Vagina (tissue), 2 donors: ENCODE results near the gene MARCKS.

Source experiments
- POLR2A ChIP-seq, 2 donors: fragments of 450-650 bp; IDR thresholded peaks; one replicate each; pipeline ENCODE4 v1.6.1; 2017; ENCODE audit warnings: antibody characterized with exemption in 2 of 2, mild to moderate bottlenecking in 2 of 2, moderate library complexity in 2 of 2
- POLR2AphosphoS5 ChIP-seq, 2 donors: sonication (generic); formaldehyde crosslinking; IDR thresholded peaks; one replicate each; pipeline ENCODE4 v1.9.0; 2017; ENCODE audit warnings: antibody characterized with exemption in 2 of 2, mild to moderate bottlenecking in 2 of 2, low read depth in 1 of 2; ENCODE audit not compliant: insufficient read depth in 1 of 2
- TF ChIP-seq, protein P1 (sequence below), 3 experiments: fragments of 450-650 bp in 2 of 3; fragments of 200-600 bp in 1 of 3; sonication (generic) in 1 of 3; IDR thresholded peaks; one replicate each; pipeline ENCODE4 v1.5.1; 2017 to 2019; ENCODE audit warnings: antibody characterized with exemption in 3 of 3, mild to moderate bottlenecking in 2 of 3, moderate library complexity in 2 of 3

DNA sequence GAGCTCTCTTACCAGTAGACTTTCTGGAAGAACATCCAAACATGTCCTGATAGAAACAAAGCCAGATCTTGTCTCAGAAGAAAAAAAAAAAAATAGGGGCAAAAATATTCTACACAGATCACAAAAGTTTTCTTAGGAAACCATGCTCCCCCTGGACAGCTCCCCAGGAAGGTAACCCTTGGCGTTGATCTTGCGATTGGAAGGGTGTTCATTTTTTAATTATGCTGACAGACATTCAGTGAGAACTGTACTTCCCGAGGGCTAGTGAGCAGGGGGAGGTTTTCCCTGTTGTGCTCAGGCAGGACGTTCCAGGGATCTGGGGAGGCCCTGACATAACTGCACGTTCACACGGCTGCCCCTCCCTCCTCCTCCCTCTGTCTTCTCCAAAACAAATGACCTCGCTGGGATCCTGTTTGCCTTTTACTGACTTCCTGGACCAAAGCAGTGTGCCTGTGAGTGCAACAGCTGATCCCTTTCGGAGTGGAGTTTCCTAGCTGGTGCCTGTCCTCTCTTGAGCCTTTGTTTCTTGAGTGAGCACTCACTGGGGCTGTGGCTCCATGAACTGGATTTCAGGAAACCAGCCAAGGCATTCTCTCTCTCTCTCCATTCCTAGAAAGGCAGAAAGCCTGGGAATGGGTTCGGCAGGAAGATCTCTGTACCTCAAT, 46.7 kb downstream of the MARCKS start:
- TF ChIP-seq, protein P1, sequence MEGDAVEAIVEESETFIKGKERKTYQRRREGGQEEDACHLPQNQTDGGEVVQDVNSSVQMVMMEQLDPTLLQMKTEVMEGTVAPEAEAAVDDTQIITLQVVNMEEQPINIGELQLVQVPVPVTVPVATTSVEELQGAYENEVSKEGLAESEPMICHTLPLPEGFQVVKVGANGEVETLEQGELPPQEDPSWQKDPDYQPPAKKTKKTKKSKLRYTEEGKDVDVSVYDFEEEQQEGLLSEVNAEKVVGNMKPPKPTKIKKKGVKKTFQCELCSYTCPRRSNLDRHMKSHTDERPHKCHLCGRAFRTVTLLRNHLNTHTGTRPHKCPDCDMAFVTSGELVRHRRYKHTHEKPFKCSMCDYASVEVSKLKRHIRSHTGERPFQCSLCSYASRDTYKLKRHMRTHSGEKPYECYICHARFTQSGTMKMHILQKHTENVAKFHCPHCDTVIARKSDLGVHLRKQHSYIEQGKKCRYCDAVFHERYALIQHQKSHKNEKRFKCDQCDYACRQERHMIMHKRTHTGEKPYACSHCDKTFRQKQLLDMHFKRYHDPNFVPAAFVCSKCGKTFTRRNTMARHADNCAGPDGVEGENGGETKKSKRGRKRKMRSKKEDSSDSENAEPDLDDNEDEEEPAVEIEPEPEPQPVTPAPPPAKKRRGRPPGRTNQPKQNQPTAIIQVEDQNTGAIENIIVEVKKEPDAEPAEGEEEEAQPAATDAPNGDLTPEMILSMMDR (IDR thresholded peaks at IDR 0.05), result no peak
- TF ChIP-seq POLR2AphosphoS5 (IDR thresholded peaks at IDR 0.05; ENCODE audit: insufficient read depth in 1 of 2, low read depth in 1 of 2), result no peak
- TF ChIP-seq POLR2A (IDR thresholded peaks at IDR 0.05), result no peak
